Lung (tissue), 12 donors: ENCODE data around the gene BTG1. TPM values are rescaled to one million over a fixed set of nuclear protein-coding genes. Genes with fewer than 3 reads are reported as not detected.

ENCODE experiments used
- ATAC-seq: fragments of 200-7000 bp; cut with Tn5 transposase; one replicate; pipeline ENCODE4 v1.9.1; 2020; ENCODE audit warnings: moderate number of reproducible peaks; ENCODE audit not compliant: insufficient read depth, low FRiP score
- DNase-seq, 3 donors: peaks; one replicate each; pipeline ENCODE4 v3.0.0-alpha.2; 2013 to 2017
- H3K27ac ChIP-seq, 2 donors: one replicate each; pipeline ENCODE4 v1.5.1; 2013; ENCODE audit warnings: mild to moderate bottlenecking in 2 of 2, moderate library complexity in 2 of 2, control low read depth in 1 of 2, inconsistent platforms in 1 of 2, low read depth in 1 of 2, low read length in 1 of 2
- H3K27me3 ChIP-seq, 3 donors: one replicate each; pipeline ENCODE4 v1.5.1; 2013; ENCODE audit warnings: low read length in 2 of 3; ENCODE audit not compliant: control insufficient read depth in 3 of 3, insufficient read depth in 3 of 3
- H3K36me3 ChIP-seq, 4 donors: one replicate each; pipeline ENCODE4 v1.5.1; 2013; ENCODE audit warnings: low read length in 4 of 4, mild to moderate bottlenecking in 1 of 4, moderate library complexity in 1 of 4; ENCODE audit not compliant: control insufficient read depth in 4 of 4, insufficient read depth in 4 of 4
- H3K4me1 ChIP-seq, 5 donors: one replicate each; pipeline ENCODE4 v1.5.1; 2013; ENCODE audit warnings: low read length in 5 of 5, mild to moderate bottlenecking in 2 of 5, moderate library complexity in 1 of 5; ENCODE audit not compliant: control insufficient read depth in 5 of 5, insufficient read depth in 5 of 5
- H3K4me3 ChIP-seq: one replicate; pipeline ENCODE4 v1.5.1; 2013; ENCODE audit warnings: mild to moderate bottlenecking, control low read depth, moderate library complexity
- H3K9ac ChIP-seq, 2 donors: one replicate each; pipeline ENCODE4 v1.5.1; 2013; ENCODE audit warnings: low read length in 2 of 2, control low read depth in 1 of 2; ENCODE audit not compliant: insufficient read depth in 1 of 2
- H3K9me3 ChIP-seq, 4 donors: one replicate each; pipeline ENCODE4 v1.5.1; 2013; ENCODE audit warnings: low read length in 3 of 4, mild to moderate bottlenecking in 1 of 4, moderate library complexity in 1 of 4; ENCODE audit not compliant: control insufficient read depth in 4 of 4, insufficient read depth in 3 of 4
- CTCF ChIP-seq: IDR thresholded peaks from 2 replicates; pipeline ENCODE4 v1.5.1; 2012; ENCODE audit warnings: mild to moderate bottlenecking; ENCODE audit errors: control extremely low read depth, extremely low read depth
- WGBS, 2 donors: extraction: QIAGEN DNeasy Blood & Tissue Kit; methylation state at CpG; one replicate each; pipeline ENCODE4 v1.1.7; 2013; 5-methylcytosine and 5-hydroxymethylcytosine counted together
- polyA plus RNA-seq, 2 donors: library from polyadenylated mRNA; stranded (reverse); fragments of 200-250 nt; gene quantifications; one replicate each; pipeline ENCODE4 v1.2.1, GENCODE V29; 2013
- total RNA-seq, 2 donors: library from RNA; depleted of rRNA in 1 of 2; stranded (reverse); fragments of >200 nt in 1 of 2; gene quantifications; one replicate each; pipeline ENCODE4 v1.2.1, GENCODE V29; 2014 to 2021
- donor health status: control.
- donor health status: control.
- donor health status: Bipolar disorder and iron deficiency.
- donor health status: healthy.
- donor health status: DM: yes; HTN: yes; CAD: no.

BTG1 gene
- total and polyA plus RNA-seq, 4 donors, result 38.4 to 147 (median 89.7) TPM

GRCh38 chr12:92183575-92183974 is 37.9 kb upstream of the BTG1 start:
- peaks cover 0 to 6% (median 4%) of the 10 kb centered on the region in 4 donors for H3K9me3 ChIP-seq
- peaks cover 0 to 11% (median 0%) of the 10 kb centered on the region in 5 donors for H3K4me1 ChIP-seq
- DNase-seq (no peak), ATAC-seq (no peak)
- no peaks in the 10 kb centered on the region for H3K36me3 ChIP-seq
- H3K4me3 ChIP-seq, result no peak overlapping the region
- 67 to 82% methylated on average over 2 of the region's 2 CpGs for WGBS, 2 donors
- H3K27ac ChIP-seq, result no peak overlapping the region
- TF ChIP-seq CTCF, result no peak
- H3K9ac ChIP-seq, result no peak overlapping the region
- no peaks in the 10 kb centered on the region for H3K27me3 ChIP-seq

- Histone ChIP-seq H3K4me3 (no peak overlapping the region), H3K4me1 (no peaks in the 10 kb centered on the region), H3K27me3 (no peaks in the 10 kb centered on the region), H3K27ac (no peak overlapping the region), H3K36me3 (no peaks in the 10 kb centered on the region), H3K9ac (no peak overlapping the region), H3K9me3 (peaks cover 0 to 1% (median 0%) of the 10 kb centered on the region in 4 donors)
- TF ChIP-seq CTCF, result no peak
- WGBS, 2 donors, result 76 to 96% methylated on average over 1 of the region's 1 CpG
- DNase-seq (no peak), ATAC-seq (no peak)
These were observed 32.7 kb upstream of the BTG1 start for GRCh38 chr12:92178340-92178739.

GRCh38 chr12:92176646-92177045 is 31.0 kb upstream of the BTG1 start:
- Histone ChIP-seq H3K9ac (no peak overlapping the region), H3K9me3 (peaks cover 0 to 1% (median 0%) of the 10 kb centered on the region in 4 donors), H3K27me3 (no peaks in the 10 kb centered on the region), H3K4me1 (peaks cover 0 to 2% (median 0%) of the 10 kb centered on the region in 5 donors), H3K36me3 (no peaks in the 10 kb centered on the region), H3K27ac (no peak overlapping the region), H3K4me3 (no peak overlapping the region)
- DNase-seq (no peak), ATAC-seq (no peak)
- no peak for TF ChIP-seq CTCF
- 95 to 100% methylated on average over 10 of the region's 10 CpGs for WGBS, 2 donors

GRCh38 chr12:92175961-92176360 is 30.3 kb upstream of the BTG1 start:
- DNase-seq, result no peak
- TF ChIP-seq CTCF, result no peak

More at GRCh38 chr12:92175961-92176360, 30.3 kb upstream of the BTG1 start:
- Histone ChIP-seq H3K9me3 (peaks cover 0 to 1% (median 0%) of the 10 kb centered on the region in 4 donors), H3K4me1 (peaks cover 0 to 2% (median 0%) of the 10 kb centered on the region in 5 donors), H3K36me3 (no peaks in the 10 kb centered on the region), H3K27ac (no peak overlapping the region), H3K27me3 (no peaks in the 10 kb centered on the region), H3K4me3 (no peak overlapping the region), H3K9ac (no peak overlapping the region)
- no peak for ATAC-seq
- 93 to 98% methylated on average over 3 of the region's 3 CpGs for WGBS, 2 donors
